Ovary (tissue), 3 donors: ENCODE results near the gene ETV4.

ENCODE experiments used
- CTCF ChIP-seq, 3 donors: fragments of 450-650 bp in 2 of 3; fragments of 200-600 bp in 1 of 3; IDR thresholded peaks; one replicate each; pipeline versions ENCODE4 v1.5.1 to v1.8.0; 2016 to 2022; ENCODE audit warnings: antibody characterized with exemption in 3 of 3, mild to moderate bottlenecking in 1 of 3
- EP300 ChIP-seq: sonication (generic); formaldehyde crosslinking; IDR thresholded peaks from one replicate; pipeline ENCODE4 v1.6.1; 2017; ENCODE audit warnings: antibody characterized with exemption
- POLR2A ChIP-seq: fragments of 450-650 bp; IDR thresholded peaks from one replicate; pipeline ENCODE4 v1.6.1; 2017; ENCODE audit warnings: antibody characterized with exemption, mild to moderate bottlenecking, moderate library complexity
- donor health status: DM: no; HTN: no; CAD: no.

GRCh38 chr17:43552229-43552837 lies 6.2 kb upstream of the ETV4 start:
- no peak for TF ChIP-seq CTCF (IDR thresholded peaks at IDR 0.05)
- no peak for TF ChIP-seq POLR2A
- TF ChIP-seq EP300, result no peak
